Muscle layer of duodenum (tissue), 2 donors: ENCODE data around the gene BCAP31.
"Not testable (repeated sequence)": the region's sequence is repeated elsewhere in the genome, so short reads cannot be mapped to it uniquely, and the experiment has no call there.

ENCODE experiments used
- H3K27ac ChIP-seq: one replicate; pipeline ENCODE4 v1.7.0; 2013; ENCODE audit warnings: mild to moderate bottlenecking, low read length
- H3K27me3 ChIP-seq: one replicate; pipeline ENCODE4 v1.7.0; 2013; ENCODE audit warnings: low read depth, mild to moderate bottlenecking, control low read depth, low read length
- H3K36me3 ChIP-seq, 2 donors: one replicate each; pipeline ENCODE4 v1.7.0; 2013; ENCODE audit warnings: low read length in 2 of 2, control low read depth in 1 of 2, mild to moderate bottlenecking in 1 of 2; ENCODE audit not compliant: insufficient read depth in 2 of 2, control insufficient read depth in 1 of 2
- H3K4me1 ChIP-seq, 2 donors: one replicate each; pipeline ENCODE4 v1.7.0; 2013; ENCODE audit warnings: low read length in 2 of 2, mild to moderate bottlenecking in 2 of 2, control low read depth in 1 of 2, moderate library complexity in 1 of 2; ENCODE audit not compliant: insufficient read depth in 2 of 2, control insufficient read depth in 1 of 2
- H3K4me3 ChIP-seq, 2 donors: one replicate each; pipeline ENCODE4 v1.7.0; 2013; ENCODE audit warnings: low read length in 2 of 2, low read depth in 1 of 2, mild to moderate bottlenecking in 1 of 2
- H3K9me3 ChIP-seq, 2 donors: one replicate each; pipeline ENCODE4 v1.7.0; 2013; ENCODE audit warnings: low read length in 2 of 2, control low read depth in 1 of 2, mild to moderate bottlenecking in 1 of 2; ENCODE audit not compliant: control insufficient read depth in 1 of 2
- donor health status: healthy.

Gene BCAP31

GRCh38 chrX:153703036-153703370, 21.2 kb downstream of the BCAP31 start:
- Histone ChIP-seq H3K4me1 (peaks cover 0 to 15% of the 10 kb centered on the region in 2 donors), H3K36me3 (peaks cover 0 to 8% of the 10 kb centered on the region in 2 donors), H3K4me3 (no peak overlapping the region), H3K27ac (no peak overlapping the region), H3K27me3 (no peaks in the 10 kb centered on the region), H3K9me3 (no peaks in the 10 kb centered on the region)

- no peaks in the 10 kb centered on the region for H3K9me3 ChIP-seq
- no peaks in the 10 kb centered on the region for H3K27me3 ChIP-seq
- H3K4me3 ChIP-seq, result no peak overlapping the region
- H3K36me3 ChIP-seq, result peaks cover 0 to 8% of the 10 kb centered on the region in 2 donors
- no peak overlapping the region for H3K27ac ChIP-seq
- peaks cover 0 to 13% of the 10 kb centered on the region in 2 donors for H3K4me1 ChIP-seq
Measured at GRCh38 chrX:153702336-153703035, 21.7 kb downstream of the BCAP31 start.

- no peaks in the 10 kb centered on the region for H3K9me3 ChIP-seq
- peaks cover 0 to 8% of the 10 kb centered on the region in 2 donors for H3K36me3 ChIP-seq
- H3K27me3 ChIP-seq, result no peaks in the 10 kb centered on the region
- no peak overlapping the region for H3K4me3 ChIP-seq
- peaks cover 0 to 13% of the 10 kb centered on the region in 2 donors for H3K4me1 ChIP-seq
- no peak overlapping the region for H3K27ac ChIP-seq
Measured at GRCh38 chrX:153701706-153702105, 22.5 kb downstream of the BCAP31 start.

GRCh38 chrX:153700967-153701366, 23.2 kb downstream of the BCAP31 start:
- no peaks in the 10 kb centered on the region for H3K9me3 ChIP-seq
- peaks cover 0 to 8% of the 10 kb centered on the region in 2 donors for H3K36me3 ChIP-seq
- H3K27ac ChIP-seq, result no peak overlapping the region
- H3K4me1 ChIP-seq, result peaks cover 0 to 13% of the 10 kb centered on the region in 2 donors
- H3K4me3 ChIP-seq, result no peak overlapping the region
- no peaks in the 10 kb centered on the region for H3K27me3 ChIP-seq

GRCh38 chrX:153700376-153700945, 23.7 kb downstream of the BCAP31 start:
- H3K9me3 ChIP-seq, result no peaks in the 10 kb centered on the region
- no peaks in the 10 kb centered on the region for H3K27me3 ChIP-seq
- no peak overlapping the region for H3K27ac ChIP-seq
- H3K36me3 ChIP-seq, result peaks cover 0 to 8% of the 10 kb centered on the region in 2 donors
- peaks cover 0 to 13% of the 10 kb centered on the region in 2 donors for H3K4me1 ChIP-seq
- H3K4me3 ChIP-seq, result no peak overlapping the region

- not testable (repeated sequence) for H3K27me3 ChIP-seq, H3K36me3 ChIP-seq, H3K27ac ChIP-seq, H3K9me3 ChIP-seq, H3K4me3 ChIP-seq
- peaks cover 0 to 13% of the 10 kb centered on the region in 2 donors for H3K4me1 ChIP-seq
Measured at GRCh38 chrX:153699784-153700371, 24.3 kb downstream of the BCAP31 start.

- not testable (repeated sequence) for H3K27me3 ChIP-seq, H3K36me3 ChIP-seq, H3K27ac ChIP-seq, H3K9me3 ChIP-seq, H3K4me3 ChIP-seq
- peaks cover 0 to 13% of the 10 kb centered on the region in 2 donors for H3K4me1 ChIP-seq
Measured at GRCh38 chrX:153699210-153699783, 24.9 kb downstream of the BCAP31 start.

- H3K27ac ChIP-seq, result no peak overlapping the region
- no peaks in the 10 kb centered on the region for H3K27me3 ChIP-seq
- peaks cover 0 to 8% of the 10 kb centered on the region in 2 donors for H3K36me3 ChIP-seq
Measured at GRCh38 chrX:153697924-153698865, 26.0 kb downstream of the BCAP31 start.

GRCh38 chrX:153696986-153697722, 27.0 kb downstream of the BCAP31 start:
- H3K36me3 ChIP-seq, H3K27me3 ChIP-seq, H3K27ac ChIP-seq, H3K9me3 ChIP-seq, H3K4me3 ChIP-seq, H3K4me1 ChIP-seq: not testable (repeated sequence)

More at GRCh38 chrX:153697924-153698865, 26.0 kb downstream of the BCAP31 start:
- no peaks in the 10 kb centered on the region for H3K9me3 ChIP-seq
- no peak overlapping the region for H3K4me3 ChIP-seq
- peaks cover 0 to 2% of the 10 kb centered on the region in 2 donors for H3K4me1 ChIP-seq

- not testable (repeated sequence) for H3K4me1 ChIP-seq, H3K4me3 ChIP-seq, H3K27me3 ChIP-seq, H3K27ac ChIP-seq, H3K36me3 ChIP-seq, H3K9me3 ChIP-seq
Measured at GRCh38 chrX:153696538-153696937, 27.6 kb downstream of the BCAP31 start.
